LoVo (cell line): ENCODE results near the gene NFATC1.
A peak's percentile ranks its signal among the peaks of the same experiment; 100 is the strongest.
"Not testable (repeated sequence)": the region's sequence is repeated elsewhere in the genome, so short reads cannot be mapped to it uniquely, and the experiment has no call there.

Experiments
- DNase-seq: peaks from one replicate; pipeline ENCODE4 v3.0.0-alpha.2; 2016; ENCODE audit warnings: low spot score

Gene NFATC1

DNA sequence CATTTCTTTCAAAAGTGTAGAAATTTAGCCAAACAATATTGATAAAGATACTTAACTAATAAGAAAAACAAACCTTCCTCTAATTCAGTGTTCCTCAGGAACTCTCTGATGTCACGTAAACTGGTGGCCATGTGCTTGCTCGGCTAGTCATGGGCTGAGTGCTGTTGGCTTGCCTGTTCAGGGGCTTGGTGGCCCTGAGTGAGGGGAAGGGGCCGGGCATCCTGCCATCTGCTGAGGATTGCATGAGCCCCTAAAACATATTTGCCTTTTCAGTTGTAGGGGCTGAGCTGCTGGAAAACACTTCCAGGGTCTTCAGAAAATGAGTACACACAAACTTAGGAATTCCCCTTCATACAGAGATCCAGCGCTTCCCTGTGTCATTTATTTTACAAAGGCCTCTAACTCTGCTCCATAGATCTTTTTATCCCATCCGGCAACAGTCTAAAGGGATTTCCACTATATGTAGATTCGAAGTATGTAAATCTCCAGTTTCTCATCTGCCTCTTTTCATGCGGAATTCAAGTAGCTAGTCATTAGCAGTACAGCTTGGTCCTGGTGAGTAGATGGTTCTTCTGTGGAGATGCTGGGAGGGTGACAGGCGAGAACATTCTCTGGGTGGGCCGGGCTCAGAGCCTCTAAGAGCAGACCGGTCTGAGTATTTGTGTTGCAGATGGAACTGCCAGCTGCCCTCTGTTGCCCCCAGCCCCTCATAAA lies 20.1 kb upstream of the NFATC1 start:
- DNase-seq, result no peak

DNA sequence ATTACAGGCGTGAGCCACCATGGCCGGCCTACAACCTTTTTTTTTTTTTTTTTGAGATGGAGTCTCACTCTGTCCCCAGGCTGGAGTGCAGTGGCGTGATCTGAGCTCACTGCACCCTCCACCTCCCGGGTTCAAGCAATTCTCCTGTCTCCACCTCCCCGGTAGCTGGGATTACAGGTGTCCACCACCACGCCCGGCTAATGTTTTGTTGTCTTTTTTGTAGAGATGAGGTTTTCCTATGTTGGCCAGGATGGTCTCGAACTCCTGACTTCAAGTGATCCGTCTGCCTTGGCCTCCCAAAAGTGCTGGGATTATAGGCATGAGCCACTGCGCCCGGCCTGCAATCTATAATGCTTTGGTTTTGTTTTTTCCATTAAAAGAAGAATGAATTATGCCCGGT lies 19.1 kb upstream of the NFATC1 start:
- not testable (repeated sequence) for DNase-seq

DNA sequence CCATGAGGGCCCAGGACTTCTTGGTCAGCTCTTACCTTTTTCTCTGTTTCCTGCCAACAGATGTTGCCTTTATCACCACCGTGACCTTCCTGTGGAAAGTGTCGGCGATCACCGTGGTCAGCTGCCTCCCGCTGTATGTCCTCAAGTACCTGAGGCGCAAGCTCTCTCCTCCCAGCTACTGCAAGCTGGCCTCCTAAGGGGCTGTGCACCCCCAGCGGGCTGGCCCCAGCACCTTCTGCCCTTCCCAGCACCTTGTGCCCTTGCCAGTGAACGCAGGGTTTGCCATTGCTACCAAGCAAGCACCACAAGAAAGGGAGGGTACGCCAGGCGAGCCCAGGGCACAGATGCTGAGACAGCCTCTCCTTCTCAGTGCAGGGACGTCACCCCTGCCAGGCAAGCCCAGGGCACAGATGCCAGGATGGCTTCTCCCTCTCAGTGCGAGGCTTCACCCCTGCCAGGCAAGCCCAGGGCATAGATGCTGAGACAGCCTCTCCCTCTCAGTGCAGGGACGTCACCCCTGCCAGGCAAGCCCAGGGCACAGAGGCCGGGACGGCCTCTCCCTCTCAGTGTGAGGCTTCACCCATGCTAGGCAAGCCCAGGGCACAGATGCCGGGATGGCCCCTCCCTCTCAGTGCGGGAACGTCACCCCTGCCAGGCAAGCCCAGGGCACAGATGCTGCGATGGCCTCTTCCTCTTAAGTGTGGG lies 18.4 kb upstream of the NFATC1 start:
- DNase-seq, result no peak

DNA sequence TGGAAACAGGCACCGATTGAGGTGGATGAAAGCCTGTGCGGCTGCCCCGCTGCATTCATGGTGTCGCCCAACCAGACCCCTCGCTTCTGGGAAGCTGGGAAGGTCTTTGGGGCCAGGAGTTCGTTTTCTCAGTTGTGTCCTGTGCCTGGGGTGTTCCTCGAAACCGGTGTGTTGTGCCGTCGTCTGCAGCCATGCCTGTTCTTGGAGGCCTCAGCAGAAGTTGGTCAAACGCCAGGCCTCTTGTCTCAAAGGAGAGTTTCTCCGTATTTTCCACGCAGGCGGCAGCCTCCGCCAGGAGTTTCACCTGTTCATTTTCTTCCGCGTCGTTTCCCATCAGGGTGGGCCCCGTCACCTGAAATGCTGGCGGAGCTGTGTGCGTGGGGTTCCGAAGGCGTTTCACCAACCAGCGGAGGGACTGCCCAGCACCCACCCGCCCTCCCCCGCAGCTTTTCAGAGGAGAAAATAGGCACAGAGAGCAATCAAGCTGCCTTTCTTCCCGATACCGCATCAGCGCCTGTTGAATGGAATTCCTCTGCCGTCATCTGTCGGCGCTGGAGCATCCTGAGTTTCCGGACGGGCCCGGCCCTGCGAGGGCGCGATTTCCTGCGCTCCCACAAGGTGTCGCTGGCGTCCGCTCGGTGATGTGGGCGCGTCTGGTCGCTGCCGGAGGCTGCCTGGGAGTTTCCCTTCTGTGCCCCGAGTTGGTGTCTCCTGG lies 17.0 kb upstream of the NFATC1 start:
- peak; percentile 56 for DNase-seq

DNA sequence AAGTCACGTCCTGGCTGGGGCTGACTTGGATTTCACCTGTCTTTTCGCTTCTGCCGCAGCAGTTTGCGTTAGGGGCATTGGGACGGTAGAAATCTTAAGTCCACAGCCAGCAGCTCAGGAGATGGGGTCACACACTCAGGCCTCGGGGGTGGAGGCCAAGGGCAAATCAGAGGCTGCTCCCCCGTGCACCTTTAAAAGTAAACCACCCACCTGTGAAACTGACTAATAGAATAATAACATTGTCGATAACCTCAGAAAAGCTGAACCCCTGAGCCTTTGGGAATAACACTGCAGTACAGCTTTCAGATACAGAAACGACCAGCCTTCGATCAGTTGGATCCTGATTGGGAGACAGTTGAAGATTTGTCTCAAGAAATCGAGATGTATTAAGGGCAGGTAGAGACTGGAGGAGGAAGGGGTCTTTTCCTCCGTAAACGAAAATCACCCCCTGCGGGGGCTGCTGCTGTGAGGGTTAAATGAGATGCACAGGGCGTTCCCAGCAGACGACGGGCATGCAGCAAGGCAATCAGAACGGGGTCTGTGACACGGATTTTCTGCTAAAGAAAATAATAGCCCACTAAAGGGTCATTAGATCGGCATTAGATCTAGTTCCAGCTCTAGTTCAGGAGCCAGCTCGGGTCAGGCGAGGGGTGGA lies 16.4 kb upstream of the NFATC1 start:
- DNase-seq, result no peak

DNA sequence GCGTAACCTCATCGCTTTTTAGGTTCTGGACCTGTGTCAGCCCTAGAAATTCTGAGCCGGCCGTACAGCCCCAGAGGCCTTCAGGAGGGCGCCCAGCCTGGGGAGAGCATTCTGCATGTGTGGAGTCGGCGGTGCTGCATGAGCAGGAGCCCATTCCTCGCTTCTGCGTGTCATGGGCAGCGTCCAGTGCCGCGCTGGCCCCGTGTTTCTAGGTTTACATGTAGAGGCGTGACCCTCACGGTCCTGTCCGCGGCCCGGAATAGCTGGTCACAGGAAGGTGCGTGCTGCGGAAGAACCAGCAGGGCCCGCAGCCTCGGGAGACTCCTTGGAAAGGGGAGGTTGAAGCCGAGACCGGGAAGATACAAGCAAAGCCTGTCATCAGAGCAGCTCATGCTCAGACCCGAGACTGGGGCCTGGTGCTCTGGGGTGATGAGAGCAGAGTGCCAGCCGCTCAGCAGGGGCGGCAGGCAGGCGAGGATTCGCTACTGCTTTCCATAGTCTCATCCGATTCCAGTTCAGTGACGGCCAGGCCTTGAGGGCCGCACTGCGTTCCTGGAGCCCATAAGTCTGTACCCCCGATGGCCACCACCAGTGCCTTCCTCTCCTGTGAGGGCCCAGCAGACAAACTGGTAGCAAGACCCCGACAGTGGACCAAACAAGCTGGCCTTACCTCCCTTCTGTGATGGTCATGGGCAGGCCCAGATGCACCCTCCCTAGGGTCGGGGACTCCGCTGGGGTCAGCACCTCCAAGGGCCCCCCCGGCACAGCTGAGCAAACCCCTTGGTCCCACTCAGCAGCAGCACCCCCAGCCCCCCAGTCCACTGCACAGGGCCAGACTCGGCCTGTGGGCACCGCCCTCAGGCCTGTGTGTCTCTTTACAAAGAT lies 15.6 kb upstream of the NFATC1 start:
- DNase-seq, result no peak

DNA sequence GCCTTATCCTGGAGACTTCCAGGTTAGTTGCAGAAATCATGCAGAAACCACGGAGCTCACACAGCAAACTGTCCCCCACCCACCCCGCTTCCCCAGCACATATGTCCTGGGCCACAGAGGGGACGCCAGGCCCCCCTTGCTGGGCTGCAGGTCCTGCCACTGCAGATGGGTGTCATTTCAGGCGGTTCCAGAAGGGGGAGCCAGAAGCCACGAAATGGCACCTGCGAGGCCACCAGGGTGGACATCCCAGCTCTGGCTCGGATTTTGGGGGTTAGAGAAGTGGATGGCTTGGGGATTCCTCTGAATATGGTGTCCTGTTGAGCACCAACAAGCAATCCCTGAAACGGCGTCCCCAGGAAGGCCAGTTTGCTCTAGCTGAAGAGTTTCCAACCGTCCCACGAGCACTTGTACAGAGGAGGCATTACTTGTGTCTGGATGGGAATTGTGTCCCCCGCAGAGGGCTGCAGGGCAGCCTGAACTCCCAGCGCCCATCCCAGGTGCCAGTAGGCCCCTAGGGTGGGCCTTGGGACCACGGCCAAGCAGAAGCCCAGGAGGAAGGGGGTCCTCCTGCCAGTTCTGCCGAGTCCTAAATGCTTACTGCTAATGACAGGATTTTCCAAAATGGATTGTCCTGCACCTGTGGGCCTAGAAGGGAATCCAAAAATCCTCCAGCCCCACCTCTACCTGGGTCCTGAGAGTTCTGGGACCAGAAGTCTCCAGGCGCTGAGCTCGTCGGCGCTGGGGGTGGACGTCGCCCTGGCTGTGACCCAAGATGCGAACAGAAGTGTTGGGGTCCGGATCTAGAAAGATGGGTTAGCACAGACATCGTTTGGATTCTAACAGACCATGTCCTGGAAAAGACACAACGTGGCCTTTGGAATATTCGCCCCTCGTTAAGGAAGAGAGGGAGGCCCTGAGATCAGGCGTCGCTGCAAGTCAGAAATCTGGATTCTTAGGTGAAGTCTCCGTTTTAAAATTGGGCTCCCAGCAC lies 14.6 kb upstream of the NFATC1 start:
- peak; percentile 15 for DNase-seq

DNA sequence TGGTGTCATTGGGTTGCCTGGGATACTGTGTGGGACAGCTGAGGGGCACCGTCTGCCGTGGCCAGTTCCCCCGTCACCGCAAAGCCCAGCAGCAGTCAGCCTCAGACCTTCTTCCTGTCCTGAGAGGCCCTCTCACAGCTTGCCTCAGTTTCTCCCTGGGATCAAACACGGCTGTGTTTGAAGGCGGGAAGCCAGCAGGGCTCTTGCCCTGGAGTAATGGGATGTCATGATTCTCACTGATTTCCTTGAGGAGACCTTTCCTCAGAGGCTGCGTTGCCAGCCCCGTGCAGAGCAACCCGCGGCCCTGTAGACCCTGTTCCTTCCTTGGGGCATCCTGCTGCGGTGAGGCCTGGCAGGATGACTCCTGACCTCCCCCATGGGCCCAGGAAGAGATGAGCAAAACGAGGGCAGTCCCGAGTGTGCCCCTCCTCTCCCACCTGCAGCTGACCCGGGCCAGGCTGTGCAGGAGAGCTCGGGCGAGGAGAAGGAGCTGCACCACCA lies 13.9 kb upstream of the NFATC1 start:
- DNase-seq, result no peak

DNA sequence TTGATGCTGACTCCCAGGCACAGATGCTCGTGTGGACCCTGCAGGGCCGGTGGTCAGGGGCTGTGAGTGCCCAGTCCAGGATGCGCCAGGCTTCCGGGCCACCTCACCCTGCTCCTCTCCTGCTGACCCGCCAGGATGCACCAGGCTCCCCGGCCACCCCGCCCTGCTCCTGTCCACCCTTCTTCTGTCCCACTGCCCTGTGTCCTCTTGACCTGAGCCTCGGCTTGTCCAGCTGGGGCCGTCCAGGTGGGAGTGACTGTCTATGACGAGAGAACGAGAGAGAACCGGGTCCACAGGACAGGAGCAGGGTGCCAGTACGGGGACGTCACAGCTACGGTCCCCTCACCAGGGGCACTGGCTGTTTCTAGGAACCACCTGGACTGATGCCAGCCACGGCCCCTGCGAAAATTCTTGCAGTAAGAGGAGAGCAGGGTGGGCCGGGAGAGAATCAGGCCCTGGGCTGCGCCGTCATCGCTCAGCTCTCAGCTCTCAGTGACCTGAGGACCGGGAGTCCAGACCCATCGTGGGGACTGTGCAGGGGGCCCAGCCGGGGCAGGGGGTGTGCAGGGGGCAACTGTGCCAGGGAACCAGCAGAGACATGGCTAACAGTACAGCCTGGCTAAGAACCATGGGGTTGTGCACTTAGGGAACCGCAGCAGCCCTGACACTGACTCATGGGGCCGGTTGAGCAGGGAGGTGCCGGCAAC lies 12.9 kb upstream of the NFATC1 start:
- no peak for DNase-seq

DNA sequence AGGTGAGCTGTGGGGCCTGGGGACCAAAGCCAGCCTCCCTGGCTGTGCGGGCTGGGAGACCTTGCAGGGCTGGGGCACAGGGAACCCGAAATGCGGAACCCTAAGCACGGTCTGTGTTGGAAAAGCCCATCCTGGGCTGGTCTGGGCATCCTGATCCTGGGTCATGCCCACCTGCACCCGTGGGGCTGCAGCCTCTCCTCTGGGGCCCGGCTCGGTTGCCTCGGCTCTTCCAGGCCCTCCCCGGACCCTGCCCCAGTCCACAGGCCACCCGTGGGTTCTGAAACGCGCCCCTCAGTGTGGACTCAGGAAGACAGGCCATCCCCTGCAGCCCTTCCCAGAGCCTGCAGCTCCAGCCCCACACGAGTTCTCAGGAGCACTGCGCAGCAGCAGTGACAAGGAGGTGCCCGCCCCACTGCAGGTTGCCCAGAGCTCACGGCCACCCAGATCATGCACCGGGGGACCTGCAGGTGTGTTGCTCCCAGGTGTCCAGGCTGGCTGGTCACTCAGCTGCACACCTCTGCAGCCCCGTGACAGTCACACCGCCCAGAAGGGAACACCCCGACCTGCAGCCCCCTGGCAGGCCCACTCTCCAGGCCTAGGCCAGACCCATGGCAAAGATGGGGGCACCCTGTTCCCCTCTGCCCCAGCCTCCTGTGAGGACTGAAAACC lies 12.2 kb upstream of the NFATC1 start:
- DNase-seq, result no peak

DNA sequence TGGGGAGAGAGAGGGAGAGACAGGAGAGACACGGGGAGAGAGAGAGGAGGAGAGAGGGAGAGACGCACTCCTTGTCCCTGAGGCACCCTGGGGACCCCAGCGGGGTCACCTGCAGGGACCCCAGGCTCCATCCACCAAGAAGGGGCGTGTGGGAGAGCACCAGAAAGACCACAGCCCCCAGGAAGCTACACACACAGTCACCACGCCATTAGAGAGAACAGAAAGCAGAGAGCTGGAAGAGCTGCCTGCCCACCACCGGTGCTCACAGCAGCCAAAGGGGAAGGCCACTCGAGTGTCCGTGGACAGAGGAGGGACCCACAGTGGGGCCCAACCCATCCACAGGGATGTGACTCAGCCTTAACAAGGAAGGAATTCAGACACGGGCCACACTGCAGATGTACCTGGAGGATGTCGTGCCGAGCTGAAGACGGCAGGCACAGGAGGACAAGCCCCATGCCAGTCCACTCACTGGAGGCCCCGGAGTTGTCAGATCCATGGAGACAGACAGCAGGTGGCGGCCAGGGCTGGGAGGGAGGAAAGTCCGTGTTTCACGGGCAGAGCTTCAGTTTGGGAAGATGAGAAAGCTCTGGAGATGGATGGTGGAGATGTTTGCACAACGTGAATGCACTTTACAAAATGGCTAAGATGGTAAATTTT lies 11.5 kb upstream of the NFATC1 start:
- no peak for DNase-seq

DNA sequence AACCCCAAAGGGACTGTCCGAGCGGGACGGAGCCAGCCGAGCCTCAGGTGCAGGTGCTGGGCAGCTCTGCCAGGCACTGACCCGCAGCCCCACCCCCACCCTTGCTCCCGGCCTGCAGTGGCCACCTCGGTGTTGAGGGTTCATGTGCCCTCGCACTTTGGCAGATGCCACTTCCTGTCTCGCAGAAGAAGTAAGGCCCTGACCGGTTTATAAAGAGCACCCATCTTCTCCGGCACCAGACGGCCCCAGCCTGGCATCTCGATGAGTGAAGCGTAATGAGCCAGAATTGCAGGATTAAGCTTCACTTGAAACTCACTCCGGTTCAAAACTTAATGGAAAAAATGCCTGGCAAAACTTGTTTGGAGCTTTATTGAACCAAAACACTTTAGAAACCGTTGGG lies 10.9 kb upstream of the NFATC1 start:
- no peak for DNase-seq

DNA sequence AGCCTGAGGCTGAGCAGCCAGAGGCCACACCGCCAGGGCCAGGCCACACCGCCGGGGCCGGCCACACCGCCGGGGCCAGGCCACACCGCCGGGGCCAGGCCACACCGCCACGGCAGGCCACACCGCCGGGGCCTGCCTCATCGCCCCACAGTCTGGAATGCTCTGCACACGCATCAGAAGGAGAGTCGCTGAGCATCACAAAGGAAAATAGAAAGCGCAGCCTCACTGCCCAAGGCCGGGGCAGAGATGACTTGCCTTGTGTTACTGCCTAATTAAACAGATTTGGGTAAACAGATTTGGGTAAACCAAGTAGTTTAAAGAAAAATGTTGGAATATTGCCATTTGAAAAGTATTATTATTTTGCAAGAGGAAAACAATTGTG lies 10.4 kb upstream of the NFATC1 start:
- DNase-seq, result no peak

DNA sequence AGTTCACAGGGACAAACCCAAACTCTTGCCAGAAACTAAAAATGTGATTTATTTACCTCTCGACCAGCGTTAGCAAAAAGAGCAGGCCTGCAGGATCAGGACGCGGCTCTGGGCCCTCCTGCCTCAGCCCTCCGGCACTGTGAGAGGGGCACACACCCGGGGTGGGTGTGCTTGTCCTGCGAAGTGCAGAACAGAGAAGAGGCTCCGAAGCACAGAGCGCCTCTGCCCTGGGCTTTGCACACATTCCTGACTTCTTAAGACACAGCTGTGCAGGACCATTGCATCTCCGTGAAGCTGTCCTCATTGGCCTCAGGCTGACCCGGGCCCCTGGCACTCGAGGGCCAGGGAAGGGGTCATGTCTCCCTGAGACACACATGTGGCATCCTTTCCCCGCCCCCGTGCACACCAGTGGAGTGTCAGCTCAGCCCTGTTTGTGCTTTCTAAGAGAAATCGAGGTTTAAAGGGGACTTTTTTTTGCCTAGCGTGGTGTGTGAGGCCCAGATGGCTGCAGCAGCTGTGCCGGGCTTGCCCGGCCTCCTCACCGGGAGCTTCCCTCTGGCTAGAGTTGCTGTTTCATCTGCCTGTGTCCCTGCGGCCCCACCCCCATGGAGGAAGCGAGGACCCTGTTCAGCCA lies 9.9 kb upstream of the NFATC1 start:
- DNase-seq, result no peak

DNA sequence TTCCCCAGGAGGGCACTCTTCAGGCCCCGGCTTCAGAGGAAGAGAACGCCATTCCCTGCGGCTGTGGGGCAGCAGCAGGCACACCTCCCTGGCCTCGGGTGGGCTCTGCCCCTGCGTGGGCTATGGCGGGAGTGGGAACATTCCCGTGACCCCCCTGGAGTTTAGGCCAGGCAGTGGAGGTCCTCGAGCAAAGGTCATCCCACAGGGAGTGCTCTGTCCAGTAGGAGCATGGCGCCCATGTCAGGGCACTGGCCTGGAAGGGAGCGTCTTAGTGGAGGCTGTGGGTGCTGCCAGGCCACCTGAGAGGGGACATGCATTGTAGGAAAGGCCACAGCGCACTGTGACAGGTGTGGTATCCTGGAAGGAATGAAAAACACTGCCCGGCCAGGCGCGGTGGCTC lies 9.2 kb upstream of the NFATC1 start:
- no peak for DNase-seq

DNA sequence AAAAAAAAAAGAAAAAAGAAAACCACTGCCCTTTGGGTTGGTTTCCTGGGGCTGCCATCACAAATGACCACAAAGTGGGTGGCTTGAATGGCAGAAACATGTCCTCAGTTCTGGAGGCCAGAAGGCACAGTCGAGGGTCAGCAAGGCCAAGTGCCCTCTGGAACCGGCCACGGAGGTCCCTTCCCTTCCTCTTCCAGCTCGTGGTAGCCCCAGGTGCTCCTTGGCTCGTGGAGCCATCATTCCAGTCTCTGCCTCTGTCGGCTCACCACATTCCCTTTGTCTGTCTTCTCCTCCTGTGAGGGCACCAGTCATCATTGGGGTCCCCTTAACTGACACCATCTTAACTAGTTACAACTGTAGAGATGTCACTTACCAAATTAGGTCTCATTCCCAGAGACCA lies 8.5 kb upstream of the NFATC1 start:
- no peak for DNase-seq

DNA sequence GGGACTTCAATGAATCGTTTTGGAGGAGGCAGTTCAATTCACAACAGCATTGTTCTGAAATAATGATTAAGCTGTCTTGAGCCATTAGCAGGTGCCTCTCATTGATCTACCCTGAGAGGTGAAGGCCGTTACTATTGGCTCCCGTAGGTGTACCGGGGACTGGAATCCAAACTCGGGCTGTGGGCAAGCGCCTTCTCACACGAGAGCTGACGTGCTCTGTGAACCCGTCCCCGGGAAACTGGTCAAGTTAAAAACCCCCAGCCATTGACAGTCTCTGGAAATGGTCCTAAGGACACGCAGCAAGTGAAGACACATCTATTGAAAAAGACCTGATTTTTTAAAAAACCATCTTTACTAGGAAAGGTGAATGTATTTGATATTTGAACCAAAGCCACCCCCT lies 8.1 kb upstream of the NFATC1 start:
- no peak for DNase-seq

DNA sequence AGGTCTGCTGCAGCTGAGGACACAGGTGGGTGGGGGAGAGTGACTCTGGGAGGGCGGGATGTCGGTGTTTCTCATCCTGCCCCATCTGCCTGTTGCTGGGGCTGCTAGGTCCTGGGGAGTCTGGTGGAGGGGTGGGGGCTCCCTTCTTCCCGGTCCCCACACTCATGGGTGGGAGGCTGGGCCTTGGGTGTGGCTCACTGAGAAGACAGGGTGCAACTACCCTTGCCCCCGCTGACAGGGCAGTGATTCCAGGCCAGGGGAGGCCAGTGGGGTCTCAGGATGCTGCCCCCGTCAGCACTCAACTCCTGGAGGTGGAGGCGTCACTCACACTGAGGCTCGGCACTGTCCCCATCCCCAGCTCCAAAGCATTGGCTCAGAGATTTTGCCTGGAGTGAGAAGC lies 7.7 kb upstream of the NFATC1 start:
- no peak for DNase-seq
